NCI-H2196 treated with DMSO at 0.1 percent for 48 hours (cell line): ENCODE results near the gene TRERF1.
"Not testable (repeated sequence)": the region's sequence is repeated elsewhere in the genome, so short reads cannot be mapped to it uniquely, and the experiment has no call there.

Experiments used
- DNase-seq: peaks from one replicate; lab custom pipeline; 2025; ENCODE audit not compliant: unreplicated experiment; lab: John Stamatoyannopoulos, UW

The TRERF1 gene

GRCh38 chr6:42451333-42452170 is at the start of gene TRERF1:
TRERF1 (minus strand) TSS chr6:42451926; CDS start chr6:42269590, 182,336 bp downstream.
- peak; percentile 45 for DNase-seq

- DNase-seq = no peak
Observed at GRCh38 chr6:42498473-42499128, 46.9 kb upstream of the TRERF1 start.

DNA sequence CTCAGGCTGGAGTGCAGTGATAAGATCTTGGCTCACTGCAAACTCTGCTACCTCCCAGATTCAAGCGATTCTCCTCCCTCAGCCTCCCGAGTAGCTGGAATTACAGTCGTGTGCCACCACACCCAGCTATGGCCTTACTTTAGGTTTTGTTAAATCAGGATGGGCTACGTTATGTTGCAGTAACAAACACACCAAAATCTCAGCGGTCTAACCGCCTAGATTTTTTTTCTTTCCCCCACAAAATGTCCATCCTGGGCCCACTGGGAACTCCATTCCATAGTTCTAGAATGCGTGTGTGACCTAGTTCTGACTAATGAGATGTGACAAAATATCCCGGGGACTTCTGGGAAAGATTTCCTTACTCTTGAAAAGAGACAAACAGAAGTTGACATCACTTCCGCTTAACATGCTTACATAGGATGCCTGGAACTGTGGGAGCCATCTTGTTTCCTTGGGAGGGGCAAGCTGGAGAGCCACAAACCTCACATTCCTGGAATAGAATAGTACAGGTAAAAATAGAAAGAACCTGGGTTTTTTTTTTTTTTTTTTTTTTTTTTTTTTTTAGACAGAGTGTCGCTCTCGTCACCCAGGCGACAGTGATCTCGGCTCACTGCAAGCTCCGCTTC is 42.3 kb upstream of the TRERF1 start:
- no peak for DNase-seq

DNA sequence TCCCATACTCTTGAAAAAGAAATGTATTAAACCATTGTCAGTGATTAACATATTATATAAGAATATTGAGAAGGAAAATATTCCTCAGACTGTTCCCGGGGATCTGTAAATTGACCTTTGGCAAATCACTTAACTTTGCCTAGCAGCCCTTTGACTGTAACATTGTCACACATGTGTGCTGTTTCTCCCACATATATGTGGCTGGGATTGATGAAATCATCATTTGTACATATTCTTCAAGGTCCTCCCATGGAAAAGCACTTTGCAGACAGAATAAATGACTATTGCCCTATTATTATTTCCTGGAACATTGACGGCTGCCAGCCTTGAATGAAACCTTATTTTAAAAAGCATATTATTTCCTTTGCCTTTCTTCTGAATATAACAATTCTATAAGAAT is 36.4 kb upstream of the TRERF1 start:
- DNase-seq = no peak

DNA sequence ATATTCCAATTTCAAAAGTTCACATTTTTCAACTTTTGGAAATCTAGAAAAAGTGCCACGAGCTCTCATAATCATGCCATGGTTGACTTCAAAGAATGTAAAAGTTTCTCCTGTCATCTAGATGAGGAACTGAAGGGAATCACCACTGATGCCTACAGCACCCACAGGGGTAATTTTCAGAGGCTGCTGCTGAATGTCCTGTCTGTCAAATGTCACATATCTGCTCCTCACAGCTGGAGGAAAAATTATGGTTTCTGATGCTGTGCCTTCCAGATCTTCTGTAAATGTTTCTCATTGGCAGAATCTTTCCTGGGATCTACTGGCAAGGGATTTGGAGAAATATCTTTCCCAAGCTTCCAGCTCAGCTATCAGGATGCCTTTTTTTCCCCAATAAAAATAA is 32.5 kb upstream of the TRERF1 start:
- DNase-seq = no peak

- no peak for DNase-seq
Observed at GRCh38 chr6:42482174-42482573, 30.4 kb upstream of the TRERF1 start.

DNA sequence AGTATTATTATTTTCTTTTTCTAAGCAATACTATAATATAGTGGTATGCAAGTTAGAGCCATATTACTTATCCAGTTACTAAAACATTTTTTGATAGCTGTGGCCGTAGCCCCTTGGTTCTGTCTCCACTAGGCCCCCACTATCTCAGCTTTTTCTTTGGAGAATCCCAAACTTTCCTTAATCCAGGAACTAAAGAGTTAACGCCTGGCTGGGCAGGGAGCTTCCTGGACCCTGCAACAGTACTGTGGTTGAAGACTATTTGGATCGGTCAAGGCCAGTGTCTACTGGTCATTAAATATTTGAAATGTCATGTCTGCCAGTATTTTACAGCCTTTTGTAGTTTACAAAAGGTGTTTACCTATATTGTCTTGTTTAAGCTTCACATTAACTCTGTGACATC is 20.0 kb upstream of the TRERF1 start:
- DNase-seq = no peak

- DNase-seq = no peak
Observed at GRCh38 chr6:42471142-42471541, 19.4 kb upstream of the TRERF1 start.

DNA sequence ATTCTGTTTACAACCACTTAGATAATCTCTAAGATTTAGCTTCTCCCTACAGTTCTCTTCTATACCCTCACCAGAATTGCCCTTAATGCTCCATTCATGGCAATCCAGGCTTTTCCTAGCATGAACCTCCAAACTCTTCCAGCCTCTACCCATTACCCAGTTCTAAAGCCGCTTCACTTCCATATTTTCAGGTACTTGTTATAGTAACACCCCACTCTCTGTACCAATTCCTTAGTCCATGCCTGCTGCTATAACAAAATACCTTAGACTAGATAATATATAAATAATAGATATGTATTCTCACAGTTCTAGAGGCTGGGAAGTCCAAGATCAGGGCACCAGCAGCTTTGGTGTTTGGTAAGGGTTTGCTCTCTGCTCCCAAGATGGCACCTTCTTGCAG is 16.5 kb upstream of the TRERF1 start:
- no peak for DNase-seq

DNA sequence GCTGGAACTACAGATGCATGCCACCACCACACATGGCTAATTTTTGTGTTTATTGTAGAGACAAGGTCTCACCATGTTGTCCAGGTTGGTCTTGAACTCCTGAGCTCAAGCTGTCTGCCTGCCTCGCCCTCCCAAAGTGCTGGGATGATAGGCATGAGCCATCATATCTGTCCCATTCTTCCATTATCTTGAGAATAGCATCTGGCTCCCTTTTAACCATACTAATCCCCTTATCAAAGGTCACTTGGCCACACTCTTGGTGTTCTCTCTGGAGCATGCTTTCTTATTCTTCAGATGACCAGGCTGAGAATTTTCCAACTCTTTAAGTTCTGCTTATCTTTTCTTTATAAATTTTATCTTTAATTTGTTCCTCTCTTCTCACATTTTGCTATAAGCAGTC is 15.9 kb upstream of the TRERF1 start:
- no peak for DNase-seq

- DNase-seq = not testable (repeated sequence)
Observed at GRCh38 chr6:42466470-42466869, 14.7 kb upstream of the TRERF1 start.

DNA sequence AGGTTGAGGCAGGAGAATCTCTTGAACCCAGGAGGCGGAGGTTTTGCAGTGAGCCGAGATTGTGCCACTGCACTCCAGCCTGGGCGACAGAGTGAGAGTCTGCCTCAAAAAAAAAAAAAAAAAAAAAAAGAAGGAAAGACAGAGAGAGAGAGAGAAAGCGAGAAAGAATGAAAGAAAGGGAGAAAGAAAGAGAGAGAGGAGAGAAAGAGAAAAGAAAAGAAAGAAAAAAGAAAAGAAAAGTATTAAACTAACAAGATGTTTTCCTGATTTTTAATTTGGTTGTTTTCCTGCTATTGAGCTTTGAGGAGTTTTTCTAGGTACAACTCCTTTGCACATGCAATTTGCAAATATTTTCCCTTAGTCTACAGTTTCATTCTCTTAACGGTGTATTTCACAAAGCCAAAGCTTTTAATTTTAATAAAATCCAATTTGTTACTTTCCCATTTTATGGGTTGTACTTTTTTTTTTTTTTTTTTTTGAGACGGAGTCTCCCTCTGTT is 10.8 kb upstream of the TRERF1 start:
- no peak for DNase-seq

GRCh38 chr6:42460883-42461282 is 9.2 kb upstream of the TRERF1 start:
- DNase-seq = no peak

GRCh38 chr6:42459888-42460287 is 8.2 kb upstream of the TRERF1 start:
- DNase-seq = no peak

- DNase-seq = no peak
Observed at GRCh38 chr6:42454428-42454791, 2.7 kb upstream of the TRERF1 start.

DNA sequence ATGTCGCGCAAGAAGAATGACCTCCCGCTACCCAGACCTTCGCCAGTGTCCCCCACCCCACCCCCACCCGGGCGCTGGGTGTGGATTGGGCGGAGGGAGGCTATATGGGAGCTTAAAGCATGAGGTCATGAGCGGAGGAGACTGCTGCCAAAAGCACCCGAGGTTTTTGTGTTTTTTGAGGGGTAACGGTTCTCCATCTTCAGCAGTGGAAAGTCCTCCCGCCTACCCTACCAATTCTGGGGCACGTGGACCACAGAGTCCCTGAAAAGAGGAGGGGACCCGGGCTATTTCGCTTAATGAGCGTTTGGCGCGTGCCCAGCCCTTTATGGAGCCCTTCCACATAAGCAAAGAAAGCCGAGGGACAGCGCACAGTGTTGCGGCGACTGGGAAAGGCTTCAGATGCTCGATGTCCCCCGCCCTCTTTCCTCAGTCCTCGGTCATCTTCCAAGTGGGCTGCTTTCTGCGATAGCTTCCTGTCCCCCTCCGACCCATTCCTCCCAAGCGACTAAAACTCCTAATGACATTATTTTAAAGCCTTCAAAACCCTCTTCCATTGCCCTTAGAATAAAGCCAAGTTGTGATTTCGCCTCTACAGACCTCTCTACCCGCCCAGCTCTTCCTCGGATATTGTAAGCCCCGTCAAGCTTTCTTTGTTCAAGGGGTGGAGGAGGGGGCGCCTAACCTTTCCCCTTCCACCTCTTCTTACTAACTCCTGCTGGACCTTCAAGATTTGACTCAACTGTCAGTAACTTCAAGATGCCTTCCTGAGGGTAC is 2.1 kb upstream of the TRERF1 start:
- DNase-seq = no peak

- peak; percentile 73 for DNase-seq
Observed at GRCh38 chr6:42453031-42453653, 1.4 kb upstream of the TRERF1 start.

DNA sequence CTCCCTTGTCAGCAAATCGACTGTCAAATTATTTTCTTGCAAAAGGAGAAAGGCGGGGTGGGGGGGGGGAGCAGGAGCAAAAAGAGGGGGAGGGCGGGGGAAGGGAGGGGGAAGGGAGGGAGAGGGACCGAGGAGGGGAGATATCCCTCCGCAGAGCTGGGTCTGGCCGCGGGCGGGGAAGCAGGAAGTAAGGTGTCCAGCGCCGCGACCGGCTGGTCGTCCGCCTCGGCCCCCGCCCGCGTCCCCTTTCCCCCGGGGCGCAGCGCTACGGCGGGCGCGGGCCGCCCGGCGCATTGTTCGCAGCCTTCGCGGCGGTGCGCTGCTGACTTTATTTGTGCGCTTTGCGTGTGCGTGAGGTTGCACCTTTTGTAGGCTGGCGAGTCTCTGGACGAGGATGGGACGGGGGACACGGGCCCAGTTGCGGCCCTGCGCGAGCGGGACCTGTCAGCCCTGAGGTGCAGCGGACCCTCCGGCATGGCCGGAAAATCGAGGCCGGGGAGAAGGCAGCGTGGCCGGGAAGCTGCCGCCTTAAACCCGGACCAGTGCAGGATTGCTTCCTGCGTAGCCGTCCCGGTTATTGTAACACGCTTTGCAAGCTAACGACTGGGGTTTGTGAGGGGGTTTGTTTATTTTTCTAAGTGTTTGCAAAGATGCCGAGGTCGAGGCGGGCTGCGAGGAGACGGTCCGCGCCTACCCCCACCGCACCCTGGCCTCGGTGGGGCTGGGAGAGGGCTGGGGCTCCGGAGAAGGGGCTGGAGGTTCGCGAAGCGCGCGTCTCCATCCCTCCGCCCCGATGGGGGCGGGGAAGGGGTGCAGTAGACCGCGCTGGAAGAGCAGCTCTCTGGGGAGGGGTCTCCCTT is 675 bp upstream of the TRERF1 start:
- DNase-seq = peak; percentile 62

DNA sequence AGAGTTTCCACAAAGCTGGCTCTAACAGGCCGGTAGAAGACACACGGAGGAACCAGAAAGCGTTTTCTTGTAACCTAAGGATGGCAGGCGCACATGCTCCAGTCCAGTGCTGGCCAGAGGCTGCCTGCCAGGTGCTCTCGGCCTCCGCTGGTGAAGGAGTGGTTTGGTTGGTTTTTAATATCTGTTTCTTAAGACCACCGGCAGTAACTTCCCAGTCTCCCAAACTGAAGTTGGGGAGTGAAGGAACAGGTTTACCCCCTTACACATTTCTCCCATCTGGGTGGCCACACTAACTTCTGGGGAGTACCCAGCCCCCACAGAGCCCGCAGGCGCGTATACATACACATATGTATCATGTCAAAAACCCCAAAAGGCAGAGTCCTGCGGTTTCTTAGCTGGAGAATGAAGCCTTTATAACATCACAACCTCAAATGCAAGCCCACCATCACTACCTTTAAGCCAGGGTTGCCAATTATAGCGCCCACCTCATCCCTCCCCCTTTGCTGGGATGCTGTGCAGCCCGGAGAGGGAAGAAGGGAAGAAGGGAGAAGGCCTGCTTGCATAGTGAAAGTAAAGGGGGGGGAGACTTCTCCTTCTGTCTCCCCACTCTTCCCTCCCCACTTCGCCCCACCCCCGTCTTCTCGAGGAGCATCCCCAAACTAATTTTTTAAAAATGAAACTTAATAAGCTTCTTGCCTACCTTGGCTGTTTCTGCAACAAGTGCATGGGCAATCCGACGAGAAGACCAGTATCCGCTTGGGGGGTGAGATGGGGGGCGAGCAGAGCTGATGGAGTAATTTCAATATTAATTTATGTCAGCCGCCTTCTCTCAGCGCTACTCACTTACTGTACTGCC is 1.0 kb downstream of the TRERF1 start:
- DNase-seq = no peak
